Measurements from ENCODE around the gene CFAP46. TPM values are rescaled to one million over a fixed set of nuclear protein-coding genes. Genes with fewer than 3 reads are reported as not detected.

CFAP46 gene
- total and polyA plus RNA-seq, 7 experiments from 2014 or later: 0.05 TPM; not detected in 6

DNA sequence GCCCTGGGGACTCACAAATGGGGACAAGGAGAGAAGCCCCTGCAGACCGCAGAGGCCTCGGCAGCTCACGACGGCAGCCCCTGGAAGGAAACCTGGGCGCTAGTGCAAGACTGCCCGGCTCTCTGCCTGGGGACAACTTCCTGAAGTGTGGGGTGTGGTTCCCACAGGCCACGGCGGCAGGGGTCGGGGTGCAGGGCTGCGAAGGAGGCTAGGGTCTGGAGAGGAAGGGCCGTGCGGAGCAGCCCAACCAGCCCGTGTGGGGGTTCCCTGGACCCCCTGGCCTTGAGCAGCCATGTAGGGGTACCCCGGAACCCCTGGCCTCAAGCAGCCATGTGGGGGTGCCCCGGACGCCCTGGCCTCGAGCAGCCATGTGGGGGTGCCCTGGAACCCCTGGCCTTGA is 19.5 kb downstream of the CFAP46 start:
- Mint-ChIP-seq H3K27ac (no peak overlapping the region), H3K36me3 (no peaks in the 10 kb centered on the region), H3K4me1 (peaks cover 0 to 2% (median 0%) of the 10 kb centered on the region in 7 donors), H3K9me3 (no peaks in the 10 kb centered on the region), H3K27me3 (no peaks in the 10 kb centered on the region), H3K4me3 (no peak overlapping the region)
- POLR2A ChIA-PET: no interaction called here
- no peak overlapping the region for H3K27ac ChIP-seq (ENCODE audit: low read depth, low read length)
- H3K9me3 ChIP-seq (ENCODE audit: control insufficient read depth in 2 of 3, low read length in 3 of 3): no peaks in the 10 kb centered on the region
- no peaks in the 10 kb centered on the region for H3K36me3 ChIP-seq (ENCODE audit: control insufficient read depth in 2 of 3, insufficient read depth in 3 of 3, low read length in 3 of 3)
- no peaks in the 10 kb centered on the region for H3K27me3 ChIP-seq (ENCODE audit: control insufficient read depth in 2 of 2, insufficient read depth in 2 of 2, low read length in 2 of 2)
- H3K4me3 ChIP-seq (ENCODE audit: low read length): no peak overlapping the region
- no peak for DNase-seq
- intact Hi-C loops (cut with micrococcal nuclease): no loop called here
- ATAC-seq: no peak
- H3K4me1 ChIP-seq (ENCODE audit: control insufficient read depth in 2 of 2, insufficient read depth in 2 of 2, low read length in 2 of 2): no peaks in the 10 kb centered on the region
- CTCF ChIA-PET: no interaction called here

DNA sequence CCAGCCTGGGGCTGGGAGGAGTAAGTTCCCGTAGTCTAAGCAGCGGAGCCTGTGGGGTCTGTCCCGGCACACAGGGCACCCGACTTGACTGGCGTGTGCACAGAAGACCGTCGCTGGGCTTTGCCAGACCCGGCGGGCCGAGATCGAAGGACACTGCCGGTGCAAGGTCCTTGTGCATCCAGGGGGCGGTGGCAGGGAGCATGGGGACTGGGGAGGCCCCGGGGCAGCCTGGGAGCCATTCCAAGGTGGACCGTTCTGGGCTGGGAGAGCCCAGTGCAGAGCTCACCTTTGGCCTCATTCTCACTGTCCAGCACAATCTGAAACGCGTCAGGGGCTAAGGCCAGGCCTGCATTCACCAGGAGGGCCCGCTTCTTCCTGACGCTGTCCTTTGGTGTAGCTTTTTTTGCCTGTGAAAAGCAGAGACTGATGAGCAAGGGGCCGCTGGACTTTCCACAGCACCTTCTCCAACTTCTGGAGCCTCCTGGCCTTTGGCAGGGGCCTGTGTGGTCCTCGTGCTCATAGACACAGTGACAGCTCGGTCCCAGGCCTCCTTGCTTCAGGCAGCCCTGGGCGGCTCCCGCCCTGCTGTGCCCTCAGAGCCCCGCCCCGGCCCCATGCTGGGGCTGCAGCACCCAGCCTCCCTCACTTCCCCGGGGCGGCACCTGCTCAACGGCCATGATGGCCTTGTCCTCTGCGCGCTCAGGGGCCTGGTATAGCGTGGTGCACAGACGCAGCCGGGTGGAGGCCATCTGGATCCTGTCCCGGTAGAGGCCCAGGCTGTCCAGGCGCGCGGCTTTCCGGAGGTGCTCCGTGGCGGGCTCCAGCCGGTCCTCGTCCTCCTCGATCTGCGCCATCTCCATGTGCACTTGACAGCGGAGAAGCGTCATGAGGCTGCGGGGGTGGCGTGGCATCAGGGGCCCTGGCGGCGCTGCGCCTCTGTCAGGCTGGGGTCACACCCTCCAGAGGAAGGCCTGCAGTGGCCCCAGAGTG is 20.3 kb downstream of the CFAP46 start:
- Mint-ChIP-seq H3K9me3 (no peaks in the 10 kb centered on the region), H3K36me3 (no peaks in the 10 kb centered on the region), H3K27me3 (no peaks in the 10 kb centered on the region), H3K4me3 (no peak overlapping the region), H3K4me1 (no peaks in the 10 kb centered on the region), H3K27ac (no peak overlapping the region)
- intact Hi-C loops (cut with micrococcal nuclease): no loop called here
- no peaks in the 10 kb centered on the region for H3K9me3 ChIP-seq (ENCODE audit: control insufficient read depth in 2 of 3, low read length in 3 of 3)
- H3K36me3 ChIP-seq (ENCODE audit: control insufficient read depth in 2 of 3, insufficient read depth in 3 of 3, low read length in 3 of 3): no peaks in the 10 kb centered on the region
- no peak for ATAC-seq
- POLR2A ChIA-PET: no interaction called here
- H3K27me3 ChIP-seq (ENCODE audit: control insufficient read depth in 2 of 2, insufficient read depth in 2 of 2, low read length in 2 of 2): no peaks in the 10 kb centered on the region
- H3K4me1 ChIP-seq (ENCODE audit: control insufficient read depth in 2 of 2, insufficient read depth in 2 of 2, low read length in 2 of 2): no peaks in the 10 kb centered on the region
- H3K27ac ChIP-seq (ENCODE audit: low read depth, low read length): no peak overlapping the region
- no peak overlapping the region for H3K4me3 ChIP-seq (ENCODE audit: low read length)
- DNase-seq: no peak
- CTCF ChIA-PET: no interaction called here

DNA sequence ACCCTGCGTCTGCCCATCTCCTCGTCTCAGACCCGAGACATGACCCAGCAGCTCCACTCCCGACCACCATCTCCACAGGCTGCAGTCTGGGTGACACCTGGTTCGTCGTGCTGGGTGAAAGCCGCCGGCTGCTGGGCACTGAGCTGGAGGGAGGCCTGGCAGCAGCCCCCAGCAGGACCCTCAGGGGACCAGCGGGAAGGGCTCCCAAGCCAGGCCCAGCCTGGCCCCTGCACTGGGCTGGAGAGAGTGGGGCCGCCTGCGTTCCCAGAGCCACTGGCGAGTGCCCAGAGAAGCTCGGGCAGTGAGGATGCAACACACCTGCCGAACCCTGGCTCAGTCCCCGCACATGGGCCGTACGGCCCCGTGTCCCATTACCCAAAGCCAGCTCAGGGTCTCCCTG is 21.3 kb downstream of the CFAP46 start:
- Histone ChIP-seq H3K27me3 (ENCODE audit: control insufficient read depth in 2 of 2, insufficient read depth in 2 of 2, low read length in 2 of 2) (no peaks in the 10 kb centered on the region), H3K4me1 (ENCODE audit: control insufficient read depth in 2 of 2, insufficient read depth in 2 of 2, low read length in 2 of 2) (no peaks in the 10 kb centered on the region), H3K36me3 (ENCODE audit: control insufficient read depth in 2 of 3, insufficient read depth in 3 of 3, low read length in 3 of 3) (no peaks in the 10 kb centered on the region), H3K4me3 (ENCODE audit: low read length) (no peak overlapping the region), H3K27ac (ENCODE audit: low read depth, low read length) (no peak overlapping the region), H3K9me3 (ENCODE audit: control insufficient read depth in 2 of 3, low read length in 3 of 3) (no peaks in the 10 kb centered on the region)
- Mint-ChIP-seq H3K36me3 (no peaks in the 10 kb centered on the region), H3K4me3 (no peak overlapping the region), H3K9me3 (no peaks in the 10 kb centered on the region), H3K27me3 (no peaks in the 10 kb centered on the region), H3K4me1 (no peaks in the 10 kb centered on the region), H3K27ac (no peak overlapping the region)
- DNase-seq: no peak
- ChIA-PET CTCF (no interaction called here), POLR2A (no interaction called here)
- intact Hi-C loops (cut with micrococcal nuclease): no loop called here
- no peak for ATAC-seq

DNA sequence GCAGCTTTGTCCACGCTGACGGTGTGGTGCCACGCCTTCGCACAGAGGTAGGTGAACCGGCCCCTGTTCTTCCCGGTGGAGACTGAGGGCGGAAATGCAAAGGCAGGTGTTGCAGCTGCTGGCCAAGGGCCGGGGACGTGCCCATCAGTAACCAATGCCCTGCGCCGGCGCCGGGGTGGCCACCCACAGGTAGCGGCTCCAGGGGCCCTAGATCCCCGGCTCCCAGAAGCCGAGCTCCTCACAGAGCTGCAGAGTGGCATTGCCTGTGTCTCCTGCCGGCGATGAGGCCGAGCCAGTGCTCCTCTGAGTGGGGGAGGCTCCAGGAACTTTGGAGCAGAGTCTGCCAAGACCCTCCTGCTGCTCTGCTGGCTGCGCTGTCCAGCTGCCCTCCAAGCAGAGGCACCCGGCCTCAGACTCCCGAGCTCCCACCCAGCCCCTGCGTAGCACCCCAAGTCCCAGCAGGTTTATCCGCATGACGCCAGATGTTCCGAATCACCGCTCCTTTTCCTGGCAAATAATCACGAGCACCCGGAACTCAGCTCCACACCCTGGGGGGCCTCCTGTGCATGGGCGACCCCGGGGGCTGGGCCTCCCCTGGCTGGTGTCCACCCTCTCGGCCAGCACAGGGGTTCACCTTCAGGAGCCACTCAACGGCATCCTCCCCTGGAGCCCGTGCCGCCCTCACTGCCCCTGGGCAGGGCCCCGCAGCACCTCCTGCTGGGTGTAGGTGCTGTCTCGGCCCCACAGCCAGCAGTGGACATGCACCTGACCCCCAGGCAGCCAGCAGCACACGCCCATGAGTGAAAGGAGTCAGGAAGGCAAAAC is 22.1 kb downstream of the CFAP46 start:
- POLR2A ChIA-PET: no interaction called here

DNA sequence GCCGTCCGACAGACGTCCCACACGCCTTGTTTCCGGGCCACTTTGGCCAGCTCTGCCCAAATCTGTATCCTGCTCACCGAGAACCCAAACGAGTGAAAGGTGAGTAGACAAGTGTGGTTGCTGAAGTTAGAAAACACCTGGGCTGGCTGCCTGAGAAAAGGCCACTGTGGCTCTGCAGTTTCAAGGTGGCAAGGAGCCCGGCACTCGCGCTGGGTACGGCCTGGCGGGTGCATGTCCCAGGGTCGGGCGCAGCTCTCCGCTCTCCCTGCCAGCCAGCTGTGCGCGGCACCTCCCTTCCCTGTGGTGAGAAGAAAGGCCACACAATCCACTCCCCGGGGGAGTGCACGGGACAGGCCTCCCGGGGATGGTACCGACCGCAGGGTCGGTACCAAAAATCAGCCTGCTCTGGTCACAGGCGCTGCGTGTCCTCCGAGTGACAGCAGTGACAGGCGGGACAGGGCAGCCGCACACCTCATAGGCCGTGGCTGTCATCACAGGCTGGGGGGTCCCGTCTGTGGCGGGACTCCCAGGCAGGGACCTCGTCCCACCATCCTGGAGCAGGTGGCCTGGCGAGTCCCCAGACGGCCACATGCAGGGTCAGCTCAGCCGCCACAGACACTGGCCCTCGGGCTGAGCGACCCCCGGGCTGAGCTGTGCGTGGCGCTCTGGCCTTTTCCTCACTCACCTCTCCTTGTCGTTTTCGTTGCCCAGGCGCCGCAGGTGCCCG is 22.8 kb downstream of the CFAP46 start:
- no peak overlapping the region for H3K4me3 Mint-ChIP-seq
- H3K9me3 ChIP-seq (ENCODE audit: control insufficient read depth in 2 of 3, low read length in 3 of 3): no peaks in the 10 kb centered on the region
- no peaks in the 10 kb centered on the region for H3K27me3 Mint-ChIP-seq
- CTCF ChIA-PET: no interaction called here
- H3K4me1 ChIP-seq (ENCODE audit: control insufficient read depth in 2 of 2, insufficient read depth in 2 of 2, low read length in 2 of 2): no peaks in the 10 kb centered on the region
- ATAC-seq (no peak), DNase-seq (no peak)
- intact Hi-C loops (cut with micrococcal nuclease): no loop called here
- no peaks in the 10 kb centered on the region for H3K36me3 ChIP-seq (ENCODE audit: control insufficient read depth in 2 of 3, insufficient read depth in 3 of 3, low read length in 3 of 3)
- H3K9me3 Mint-ChIP-seq: no peaks in the 10 kb centered on the region
- H3K27ac ChIP-seq (ENCODE audit: low read depth, low read length): no peak overlapping the region
- H3K27ac Mint-ChIP-seq: no peak overlapping the region
- no peaks in the 10 kb centered on the region for H3K36me3 Mint-ChIP-seq
- POLR2A ChIA-PET: no interaction called here
- H3K4me1 Mint-ChIP-seq: no peaks in the 10 kb centered on the region
- H3K27me3 ChIP-seq (ENCODE audit: control insufficient read depth in 2 of 2, insufficient read depth in 2 of 2, low read length in 2 of 2): no peaks in the 10 kb centered on the region
- H3K4me3 ChIP-seq (ENCODE audit: low read length): no peak overlapping the region

More for the DNA sequence above, 22.1 kb downstream of the CFAP46 start:
- H3K27ac Mint-ChIP-seq: no peak overlapping the region
- no peaks in the 10 kb centered on the region for H3K36me3 ChIP-seq (ENCODE audit: control insufficient read depth in 2 of 3, insufficient read depth in 3 of 3, low read length in 3 of 3)
- no peaks in the 10 kb centered on the region for H3K4me1 ChIP-seq (ENCODE audit: control insufficient read depth in 2 of 2, insufficient read depth in 2 of 2, low read length in 2 of 2)
- H3K36me3 Mint-ChIP-seq: no peaks in the 10 kb centered on the region
- no peaks in the 10 kb centered on the region for H3K27me3 ChIP-seq (ENCODE audit: control insufficient read depth in 2 of 2, insufficient read depth in 2 of 2, low read length in 2 of 2)
- no peak overlapping the region for H3K27ac ChIP-seq (ENCODE audit: low read depth, low read length)
- H3K9me3 ChIP-seq (ENCODE audit: control insufficient read depth in 2 of 3, low read length in 3 of 3): no peaks in the 10 kb centered on the region
- H3K4me3 Mint-ChIP-seq: no peak overlapping the region
- CTCF ChIA-PET: no interaction called here
- H3K4me3 ChIP-seq (ENCODE audit: low read length): no peak overlapping the region
- H3K4me1 Mint-ChIP-seq: no peaks in the 10 kb centered on the region
- no peaks in the 10 kb centered on the region for H3K9me3 Mint-ChIP-seq
- intact Hi-C loops (cut with micrococcal nuclease): no loop called here
- DNase-seq (no peak), ATAC-seq (no peak)
- H3K27me3 Mint-ChIP-seq: no peaks in the 10 kb centered on the region

DNA sequence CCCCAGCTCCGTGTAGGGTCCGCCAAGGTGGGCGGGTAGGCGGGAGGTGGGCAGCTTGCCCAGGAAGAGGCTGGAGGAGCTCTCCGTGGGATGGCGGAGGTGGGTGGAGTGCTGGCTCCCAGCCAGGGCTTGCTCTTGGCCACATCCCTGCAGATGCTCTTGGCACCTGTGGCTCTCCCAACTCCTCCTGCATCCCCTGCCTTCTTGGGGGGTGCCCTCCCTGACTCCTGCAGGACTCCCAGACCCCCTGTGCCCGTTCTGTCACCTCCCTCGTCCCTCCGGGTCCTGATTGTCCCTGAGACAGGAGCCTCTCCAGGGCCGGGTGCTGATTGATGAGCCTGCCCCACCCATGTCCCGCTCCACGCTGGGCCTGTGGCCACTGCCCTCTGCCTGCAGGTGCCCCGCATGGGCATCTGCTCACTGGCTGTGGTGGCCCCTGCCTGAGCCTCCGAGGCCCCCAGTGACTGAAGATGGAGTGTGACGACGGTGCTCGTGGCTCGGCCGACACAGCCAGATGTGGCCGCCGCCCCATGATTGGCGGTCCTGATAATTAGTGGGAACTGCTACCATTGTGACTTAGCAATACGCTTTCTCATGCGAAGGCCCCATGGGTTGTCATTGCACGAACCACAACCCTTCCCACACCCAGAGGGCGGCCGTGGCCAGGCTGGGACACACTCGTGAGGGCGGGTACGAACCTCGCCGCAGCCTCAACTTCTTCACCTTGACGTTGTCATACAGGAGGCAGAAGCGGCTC is 23.6 kb downstream of the CFAP46 start:
- no peaks in the 10 kb centered on the region for H3K9me3 ChIP-seq (ENCODE audit: control insufficient read depth in 2 of 3, low read length in 3 of 3)
- no peaks in the 10 kb centered on the region for H3K4me1 ChIP-seq (ENCODE audit: control insufficient read depth in 2 of 2, insufficient read depth in 2 of 2, low read length in 2 of 2)
- ATAC-seq (no peak), DNase-seq (no peak)
- H3K9me3 Mint-ChIP-seq: no peaks in the 10 kb centered on the region
- no peak overlapping the region for H3K4me3 Mint-ChIP-seq
- no peaks in the 10 kb centered on the region for H3K36me3 ChIP-seq (ENCODE audit: control insufficient read depth in 2 of 3, insufficient read depth in 3 of 3, low read length in 3 of 3)
- H3K27ac Mint-ChIP-seq: no peak overlapping the region
- no peaks in the 10 kb centered on the region for H3K27me3 Mint-ChIP-seq
- H3K27ac ChIP-seq (ENCODE audit: low read depth, low read length): no peak overlapping the region
- H3K36me3 Mint-ChIP-seq: no peaks in the 10 kb centered on the region
- CTCF ChIA-PET: no interaction called here
- no peak overlapping the region for H3K4me3 ChIP-seq (ENCODE audit: low read length)
- no peaks in the 10 kb centered on the region for H3K27me3 ChIP-seq (ENCODE audit: control insufficient read depth in 2 of 2, insufficient read depth in 2 of 2, low read length in 2 of 2)
- POLR2A ChIA-PET: no interaction called here
- H3K4me1 Mint-ChIP-seq: no peaks in the 10 kb centered on the region
- intact Hi-C loops (cut with micrococcal nuclease): no loop called here
